ENCODE results near the gene MAJIN.
"Not testable (repeated sequence)": the region's sequence is repeated elsewhere in the genome, so short reads cannot be mapped to it uniquely, and the experiment has no call there.

The MAJIN gene, protein sequence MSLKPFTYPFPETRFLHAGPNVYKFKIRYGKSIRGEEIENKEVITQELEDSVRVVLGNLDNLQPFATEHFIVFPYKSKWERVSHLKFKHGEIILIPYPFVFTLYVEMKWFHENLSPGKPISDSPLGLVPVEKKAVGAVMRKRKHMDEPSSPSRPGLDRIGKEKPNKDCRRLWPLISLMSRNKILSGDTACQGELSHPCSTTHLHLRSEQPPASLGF

GRCh38 chr11:64971421-64972233 lies at the start of gene MAJIN:
TSS of gene MAJIN (minus strand) at chr11:64972108. CDS start at chr11:64959405, 12,703 bp downstream.
- peak; percentile 90 for DNase-seq (ENCODE audit: low spot score)

DNA sequence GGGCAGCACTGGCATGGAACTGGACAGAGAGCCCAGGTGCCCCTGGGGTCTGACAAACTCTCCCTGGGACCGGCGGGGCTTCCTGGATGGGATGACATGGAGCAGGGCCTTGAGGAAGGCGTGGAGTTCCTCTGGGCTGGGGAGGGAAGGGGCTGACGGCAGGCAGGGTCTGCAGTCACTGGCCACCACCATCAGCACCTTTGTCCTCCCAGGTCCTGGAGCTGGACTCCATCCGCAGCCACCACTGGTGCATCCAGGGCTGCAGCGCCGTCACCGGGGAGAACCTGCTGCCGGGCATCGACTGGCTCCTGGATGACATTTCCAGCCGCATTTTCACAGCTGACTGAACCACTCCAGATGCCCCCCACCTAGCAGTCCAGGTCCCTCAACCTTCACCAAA lies 49.6 kb upstream of the MAJIN start:
- no peak for DNase-seq (ENCODE audit: low spot score)

- DNase-seq (ENCODE audit: low spot score): no peak
Observed at GRCh38 chr11:65021003-65021402, 49.1 kb upstream of the MAJIN start.

GRCh38 chr11:65019824-65020223 lies 47.9 kb upstream of the MAJIN start:
- no peak for DNase-seq (ENCODE audit: low spot score)

GRCh38 chr11:65017937-65018336 lies 46.0 kb upstream of the MAJIN start:
- no peak for DNase-seq (ENCODE audit: low spot score)

DNA sequence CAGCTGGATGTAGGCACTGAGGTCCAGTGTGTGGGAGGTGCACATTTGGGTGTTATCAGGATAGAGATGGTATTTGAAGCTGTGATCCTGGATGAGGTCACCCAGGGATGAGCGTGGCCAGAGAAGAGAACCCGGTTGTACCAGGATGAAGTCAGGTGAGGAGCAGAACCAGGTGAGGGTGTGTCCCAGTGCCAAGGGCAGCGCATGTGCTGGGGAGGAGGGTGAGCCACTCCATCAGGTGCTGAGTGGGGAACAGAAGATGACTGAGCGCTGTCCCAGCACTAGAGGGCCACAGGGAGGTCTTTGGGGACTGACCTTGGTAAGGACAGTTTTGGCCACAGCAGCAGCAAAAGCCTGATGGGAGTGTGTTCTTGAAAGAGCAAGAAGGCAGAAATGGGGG lies 44.8 kb upstream of the MAJIN start:
- DNase-seq (ENCODE audit: low spot score): no peak

- no peak for DNase-seq (ENCODE audit: low spot score)
Observed at GRCh38 chr11:65014726-65015227, 42.9 kb upstream of the MAJIN start.

GRCh38 chr11:65013888-65014725 lies 42.2 kb upstream of the MAJIN start, which contains the start of gene ARL2:
TSS of gene ARL2 (plus strand) at chr11:65014160. CDS start at chr11:65014208, 48 bp downstream.
- peak; percentile 78 for DNase-seq (ENCODE audit: low spot score)

DNA sequence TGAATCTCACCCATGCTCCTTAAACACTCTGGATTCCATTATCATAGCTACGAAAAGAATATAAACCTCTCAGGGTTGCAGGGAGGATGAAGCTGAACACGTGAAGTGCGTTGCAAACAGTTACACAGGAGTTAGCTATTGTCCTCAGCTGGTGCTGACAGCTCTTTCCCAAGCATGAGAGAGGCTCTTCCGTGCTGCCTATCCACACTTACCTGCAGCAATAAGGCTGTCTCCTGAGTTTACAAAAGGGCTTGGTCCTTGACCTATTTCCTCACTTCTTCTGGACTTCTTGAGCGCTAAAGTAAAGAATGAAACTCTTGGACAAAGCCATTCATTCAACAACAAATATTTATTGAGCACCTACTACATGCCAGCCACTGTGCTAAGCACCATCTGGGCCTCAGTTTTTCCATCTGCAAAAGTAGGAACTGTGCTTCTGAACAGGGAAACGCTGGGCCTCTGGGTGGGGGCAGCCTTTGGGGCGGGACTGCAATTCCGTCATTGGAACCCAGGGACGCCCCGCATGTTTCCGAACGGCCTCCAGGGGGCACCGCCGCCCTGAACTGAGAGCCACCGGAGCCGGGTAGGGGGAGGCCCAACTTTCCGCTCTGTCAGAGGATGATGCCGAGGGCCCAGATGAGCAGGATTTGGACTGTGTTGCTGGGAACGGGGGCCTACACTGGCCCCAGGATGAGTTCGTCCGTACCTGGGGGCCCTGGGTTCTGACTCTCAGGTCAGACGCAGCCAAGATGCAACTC lies 41.4 kb upstream of the MAJIN start:
- peak; percentile 76 for DNase-seq (ENCODE audit: low spot score)

DNA sequence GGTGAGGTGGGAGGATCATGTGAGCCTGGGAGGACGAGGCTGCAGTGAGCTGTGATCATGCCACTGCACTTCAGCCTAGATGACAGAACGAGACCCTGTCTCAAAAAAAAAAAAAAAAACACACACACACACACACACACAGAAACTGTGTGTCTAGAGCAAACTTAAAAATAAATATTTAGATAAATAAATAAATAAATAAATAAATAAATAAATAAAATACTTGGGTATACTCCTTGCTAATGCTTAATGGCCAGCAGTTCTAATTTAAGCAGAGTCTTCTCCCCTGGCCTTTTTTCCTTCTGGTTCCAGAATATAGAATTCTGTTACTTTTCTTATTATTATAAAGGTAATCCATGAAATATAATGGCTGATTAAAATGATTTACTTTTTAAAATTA lies 37.0 kb upstream of the MAJIN start:
- DNase-seq (ENCODE audit: low spot score): no peak

GRCh38 chr11:65008016-65008415 lies 36.1 kb upstream of the MAJIN start:
- DNase-seq (ENCODE audit: low spot score): no peak

DNA sequence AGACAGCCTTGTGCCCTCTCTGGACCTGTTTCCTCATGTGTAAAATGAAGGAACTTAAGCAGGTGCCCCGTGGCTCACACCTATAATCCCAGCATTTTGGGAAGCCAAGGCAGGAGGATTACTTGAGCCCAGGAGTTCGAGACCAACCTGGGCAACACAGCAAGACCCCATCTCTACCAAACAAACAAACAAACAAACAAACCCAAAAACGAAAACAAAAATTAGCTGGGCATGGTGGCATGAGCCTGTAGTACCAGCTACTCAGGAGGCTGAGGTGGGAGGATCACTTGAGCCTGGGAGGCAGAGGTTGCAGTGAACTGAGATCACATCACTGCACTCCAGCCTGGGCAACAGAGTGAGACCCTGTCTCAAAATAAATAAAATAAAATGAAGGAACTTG lies 32.1 kb upstream of the MAJIN start:
- not testable (repeated sequence) for DNase-seq (ENCODE audit: low spot score)

DNA sequence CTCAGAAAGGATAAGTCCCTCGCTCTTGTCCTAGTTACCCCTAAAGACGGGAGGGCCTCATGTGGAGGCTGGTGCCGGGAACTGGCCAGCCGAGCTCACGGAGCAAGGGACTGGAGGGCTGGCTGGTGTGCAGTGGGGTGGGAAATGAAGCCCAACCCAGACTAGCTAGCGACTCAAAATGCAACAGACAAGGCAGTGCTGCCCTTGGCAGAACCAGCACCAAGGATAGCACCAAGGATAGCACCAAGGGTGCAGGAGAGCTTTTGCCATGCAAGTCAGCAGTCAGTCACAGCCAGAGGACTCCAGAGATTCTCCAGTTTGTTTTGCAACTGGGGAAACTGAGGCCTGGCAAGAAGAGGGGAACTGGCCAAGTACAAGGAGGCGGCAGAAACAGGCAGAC lies 31.4 kb upstream of the MAJIN start:
- no peak for DNase-seq (ENCODE audit: low spot score)

DNA sequence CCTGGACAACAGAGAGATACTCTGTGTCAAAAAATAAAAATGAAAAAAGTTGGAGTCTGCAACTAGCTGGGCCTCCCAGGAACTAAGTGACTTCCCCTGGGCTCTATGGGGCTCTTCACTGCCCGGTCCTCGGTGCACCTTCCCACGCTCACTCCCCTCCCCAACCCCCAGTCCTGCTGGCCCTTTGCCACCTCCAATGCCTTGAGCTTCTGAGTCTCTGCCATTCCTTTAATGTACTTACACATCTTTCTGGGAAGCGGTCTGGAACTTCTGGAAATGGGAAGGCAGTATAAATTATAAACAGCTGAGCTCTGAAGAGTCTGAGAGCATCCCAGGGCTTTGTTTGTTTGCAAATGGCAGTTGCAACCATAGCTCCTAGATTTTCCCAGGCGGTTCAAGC lies 30.8 kb upstream of the MAJIN start:
- DNase-seq (ENCODE audit: low spot score): no peak

- DNase-seq (ENCODE audit: low spot score): no peak
Observed at GRCh38 chr11:64999478-64999877, 27.6 kb upstream of the MAJIN start.

- no peak for DNase-seq (ENCODE audit: low spot score)
Observed at GRCh38 chr11:64998690-64999431, 27.0 kb upstream of the MAJIN start.

- DNase-seq (ENCODE audit: low spot score): no peak
Observed at GRCh38 chr11:64998141-64998540, 26.2 kb upstream of the MAJIN start.

DNA sequence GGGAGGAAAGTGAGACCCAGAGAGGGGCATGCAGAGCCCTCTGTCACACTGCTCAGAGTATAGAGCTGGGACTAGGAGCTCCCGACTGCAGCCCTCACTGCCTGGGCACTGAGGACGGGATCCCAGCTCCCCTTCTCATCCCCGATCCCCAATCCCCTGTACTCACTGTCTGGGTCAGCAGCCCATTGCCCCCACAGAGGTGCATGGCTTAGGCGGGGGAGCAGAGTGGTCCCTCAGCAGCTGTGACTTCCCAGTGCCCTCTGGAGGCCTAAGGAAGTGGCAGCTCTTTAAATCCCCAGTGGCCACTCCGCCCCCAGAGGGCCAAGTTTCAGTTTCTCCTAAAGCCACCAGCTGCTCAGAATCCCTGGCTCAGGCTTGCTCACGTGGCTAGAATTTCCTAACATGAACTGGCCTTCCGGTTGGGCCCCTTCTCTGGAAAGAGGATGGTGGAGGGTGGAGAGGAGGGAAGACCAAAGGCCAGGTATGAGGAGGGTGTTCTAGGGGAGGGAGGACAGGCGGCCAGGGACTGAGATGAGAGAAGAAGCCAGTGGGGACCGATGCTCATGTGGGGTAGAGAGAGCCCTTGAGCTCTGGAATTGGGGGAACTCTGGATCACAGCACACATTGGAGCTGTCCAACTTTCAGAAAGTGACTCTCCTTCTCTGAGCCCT lies 24.9 kb upstream of the MAJIN start, which contains the start of gene BATF2:
Gene BATF2 (minus strand): TSS at position 262 of the 671 bp plus-strand sequence. CDS start 57 bp downstream, at position 205.
- peak; percentile 58 for DNase-seq (ENCODE audit: low spot score)

- DNase-seq (ENCODE audit: low spot score): no peak
Observed at GRCh38 chr11:64996327-64996709, 24.4 kb upstream of the MAJIN start.

GRCh38 chr11:64994318-64994717 lies 22.4 kb upstream of the MAJIN start:
- no peak for DNase-seq (ENCODE audit: low spot score)

Measured in kidney capillary endothelial cell (primary cell).